Measurements from ENCODE around the gene SPDYC.

SPDYC gene

GRCh38 chr11:65170058-65170534 lies at the start of gene SPDYC:
SPDYC (plus strand) TSS chr11:65170233; CDS start chr11:65171358, 1,125 bp downstream.
- no peak within 1 kb of the TSS for H3K4me3 ChIP-seq (ENCODE audit: low read length)
- H3K36me3 ChIP-seq (ENCODE audit: control insufficient read depth, insufficient read depth, low read length) = no peaks in the 10 kb centered on the region
- H3K4me1 ChIP-seq (ENCODE audit: control insufficient read depth, insufficient read depth, low read length) = no peaks in the 10 kb centered on the region
- no peak within 1 kb of the TSS for H3K27ac ChIP-seq (ENCODE audit: low read depth, low read length)
- H3K27me3 ChIP-seq (ENCODE audit: control insufficient read depth, insufficient read depth, low read length) = no peaks in the 10 kb centered on the region
- no peak within 1 kb of the TSS for H3K9ac ChIP-seq (ENCODE audit: low read length)

- peaks cover 18% of the 10 kb centered on the region for H3K36me3 ChIP-seq (ENCODE audit: control insufficient read depth, insufficient read depth, low read length)
- no peaks in the 10 kb centered on the region for H3K27me3 ChIP-seq (ENCODE audit: control insufficient read depth, insufficient read depth, low read length)
- peaks cover 14% of the 10 kb centered on the region for H3K4me1 ChIP-seq (ENCODE audit: control insufficient read depth, insufficient read depth, low read length)
- H3K27ac ChIP-seq (ENCODE audit: low read depth, low read length) = peak overlapping the region; percentile 93
- peak overlapping the region; percentile 82 for H3K4me3 ChIP-seq (ENCODE audit: low read length)
- H3K9ac ChIP-seq (ENCODE audit: low read length) = no peak overlapping the region
These were observed 49.2 kb upstream of the SPDYC start for GRCh38 chr11:65120831-65121230.

GRCh38 chr11:65121447-65121864 lies 48.6 kb upstream of the SPDYC start:
- Histone ChIP-seq H3K9ac (ENCODE audit: low read length) (peak overlapping the region; percentile 80), H3K36me3 (ENCODE audit: control insufficient read depth, insufficient read depth, low read length) (peaks cover 21% of the 10 kb centered on the region), H3K27me3 (ENCODE audit: control insufficient read depth, insufficient read depth, low read length) (no peaks in the 10 kb centered on the region), H3K4me3 (ENCODE audit: low read length) (peak overlapping the region; percentile 82), H3K27ac (ENCODE audit: low read depth, low read length) (peak overlapping the region; percentile 93), H3K4me1 (ENCODE audit: control insufficient read depth, insufficient read depth, low read length) (peaks cover 12% of the 10 kb centered on the region)

- H3K4me3 ChIP-seq (ENCODE audit: low read length) = peak within 1 kb of the TSS; percentile 82
- peaks cover 7% of the 10 kb centered on the region for H3K4me1 ChIP-seq (ENCODE audit: control insufficient read depth, insufficient read depth, low read length)
- peaks cover 26% of the 10 kb centered on the region for H3K36me3 ChIP-seq (ENCODE audit: control insufficient read depth, insufficient read depth, low read length)
- no peaks in the 10 kb centered on the region for H3K27me3 ChIP-seq (ENCODE audit: control insufficient read depth, insufficient read depth, low read length)
- H3K27ac ChIP-seq (ENCODE audit: low read depth, low read length) = peak within 1 kb of the TSS; percentile 93
- H3K9ac ChIP-seq (ENCODE audit: low read length) = peak within 1 kb of the TSS; percentile 92
These were observed 48.0 kb upstream of the SPDYC start, which contains the start of the genes FAU and MRPL49 for GRCh38 chr11:65121865-65122696. FAU (minus strand) TSS chr11:65122134; CDS start chr11:65121813, 321 bp downstream. MRPL49 (plus strand) TSS chr11:65122321; CDS start chr11:65122347, 26 bp downstream.

- no peak overlapping the region for H3K4me3 ChIP-seq (ENCODE audit: low read length)
- no peaks in the 10 kb centered on the region for H3K27me3 ChIP-seq (ENCODE audit: control insufficient read depth, insufficient read depth, low read length)
- H3K36me3 ChIP-seq (ENCODE audit: control insufficient read depth, insufficient read depth, low read length) = peaks cover 45% of the 10 kb centered on the region
- H3K4me1 ChIP-seq (ENCODE audit: control insufficient read depth, insufficient read depth, low read length) = peaks cover 7% of the 10 kb centered on the region
- no peak overlapping the region for H3K9ac ChIP-seq (ENCODE audit: low read length)
- no peak overlapping the region for H3K27ac ChIP-seq (ENCODE audit: low read depth, low read length)
These were observed 45.4 kb upstream of the SPDYC start for GRCh38 chr11:65124480-65125196.

GRCh38 chr11:65125197-65126056 lies 44.6 kb upstream of the SPDYC start:
- Histone ChIP-seq H3K4me1 (ENCODE audit: control insufficient read depth, insufficient read depth, low read length) (peaks cover 7% of the 10 kb centered on the region), H3K27me3 (ENCODE audit: control insufficient read depth, insufficient read depth, low read length) (no peaks in the 10 kb centered on the region), H3K36me3 (ENCODE audit: control insufficient read depth, insufficient read depth, low read length) (peaks cover 48% of the 10 kb centered on the region), H3K9ac (ENCODE audit: low read length) (no peak overlapping the region), H3K4me3 (ENCODE audit: low read length) (no peak overlapping the region), H3K27ac (ENCODE audit: low read depth, low read length) (no peak overlapping the region)

- no peak overlapping the region for H3K27ac ChIP-seq (ENCODE audit: low read depth, low read length)
- H3K4me3 ChIP-seq (ENCODE audit: low read length) = no peak overlapping the region
- no peaks in the 10 kb centered on the region for H3K27me3 ChIP-seq (ENCODE audit: control insufficient read depth, insufficient read depth, low read length)
- H3K36me3 ChIP-seq (ENCODE audit: control insufficient read depth, insufficient read depth, low read length) = peaks cover 54% of the 10 kb centered on the region
- H3K9ac ChIP-seq (ENCODE audit: low read length) = no peak overlapping the region
- no peaks in the 10 kb centered on the region for H3K4me1 ChIP-seq (ENCODE audit: control insufficient read depth, insufficient read depth, low read length)
These were observed 43.3 kb upstream of the SPDYC start for GRCh38 chr11:65126624-65127274.

- H3K9ac ChIP-seq (ENCODE audit: low read length) = no peak overlapping the region
- H3K36me3 ChIP-seq (ENCODE audit: control insufficient read depth, insufficient read depth, low read length) = peaks cover 62% of the 10 kb centered on the region
- H3K4me1 ChIP-seq (ENCODE audit: control insufficient read depth, insufficient read depth, low read length) = no peaks in the 10 kb centered on the region
- H3K27ac ChIP-seq (ENCODE audit: low read depth, low read length) = no peak overlapping the region
- no peak overlapping the region for H3K4me3 ChIP-seq (ENCODE audit: low read length)
- no peaks in the 10 kb centered on the region for H3K27me3 ChIP-seq (ENCODE audit: control insufficient read depth, insufficient read depth, low read length)
These were observed 42.4 kb upstream of the SPDYC start for GRCh38 chr11:65127473-65128181.

GRCh38 chr11:65128182-65129145 lies 41.6 kb upstream of the SPDYC start:
- Histone ChIP-seq H3K27me3 (ENCODE audit: control insufficient read depth, insufficient read depth, low read length) (no peaks in the 10 kb centered on the region), H3K27ac (ENCODE audit: low read depth, low read length) (no peak overlapping the region), H3K36me3 (ENCODE audit: control insufficient read depth, insufficient read depth, low read length) (peaks cover 67% of the 10 kb centered on the region), H3K4me1 (ENCODE audit: control insufficient read depth, insufficient read depth, low read length) (peaks cover 6% of the 10 kb centered on the region), H3K4me3 (ENCODE audit: low read length) (no peak overlapping the region), H3K9ac (ENCODE audit: low read length) (no peak overlapping the region)

- Histone ChIP-seq H3K9ac (ENCODE audit: low read length) (no peak overlapping the region), H3K4me1 (ENCODE audit: control insufficient read depth, insufficient read depth, low read length) (peaks cover 7% of the 10 kb centered on the region), H3K27me3 (ENCODE audit: control insufficient read depth, insufficient read depth, low read length) (no peaks in the 10 kb centered on the region), H3K4me3 (ENCODE audit: low read length) (no peak overlapping the region), H3K27ac (ENCODE audit: low read depth, low read length) (no peak overlapping the region), H3K36me3 (ENCODE audit: control insufficient read depth, insufficient read depth, low read length) (peaks cover 63% of the 10 kb centered on the region)
These were observed 40.2 kb upstream of the SPDYC start for GRCh38 chr11:65129649-65130441.

Measured in rectal smooth muscle tissue (tissue), 1 donor.